LNCAP (cell line): ENCODE measurements around the gene SERPINB4.

Source experiments
- CTCF ChIP-seq: fragments of 450-650 bp; IDR thresholded peaks from 2 replicates; pipeline ENCODE4 v1.5.1; 2017; ENCODE audit warnings: mild to moderate bottlenecking

SERPINB4 gene

GRCh38 chr18:63637703-63638102 lies 6.4 kb downstream of the SERPINB4 start:
- TF ChIP-seq CTCF, result no peak

- no peak for TF ChIP-seq CTCF
Measured at GRCh38 chr18:63627819-63628218, 16.2 kb downstream of the SERPINB4 start.

DNA sequence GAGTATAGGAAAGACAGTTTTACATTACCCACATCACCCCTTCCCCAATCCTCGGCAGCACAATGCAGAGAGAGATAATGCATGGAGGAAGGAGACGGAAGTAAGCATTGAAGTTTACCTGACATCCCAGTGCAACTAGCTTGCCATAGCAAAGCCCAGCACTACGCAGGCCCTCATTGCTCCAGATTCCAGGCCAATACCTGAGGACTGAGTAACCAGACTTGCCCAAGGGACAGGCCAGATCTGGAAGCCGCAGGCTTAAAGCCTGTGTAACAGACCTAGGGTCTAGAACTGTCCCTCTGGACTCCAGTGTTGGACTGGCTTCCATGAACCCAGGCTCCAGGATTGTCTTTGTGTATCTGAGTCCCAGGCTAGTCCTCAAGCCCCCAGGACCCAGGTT lies 17.6 kb downstream of the SERPINB4 start:
- TF ChIP-seq CTCF, result no peak

DNA sequence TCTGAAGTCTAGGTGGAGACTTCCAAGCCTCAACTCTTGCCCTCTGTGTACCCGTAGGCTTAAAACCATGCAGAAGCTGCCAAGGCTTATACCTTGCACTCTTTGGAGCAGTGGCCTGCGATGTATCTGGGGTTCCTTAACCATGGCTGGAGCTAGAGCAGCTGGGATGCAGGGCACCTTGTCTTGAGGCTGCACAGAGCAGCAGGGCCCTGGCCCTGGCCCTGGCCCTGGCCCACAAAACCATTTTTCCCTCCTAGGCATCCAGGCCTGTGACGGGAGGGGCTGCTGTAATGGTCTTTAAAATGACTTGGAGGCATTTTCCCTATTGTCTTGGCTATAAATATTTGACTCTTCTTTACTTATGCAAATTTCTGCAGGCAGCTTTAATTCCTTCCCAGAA lies 19.2 kb downstream of the SERPINB4 start:
- TF ChIP-seq CTCF, result no peak

DNA sequence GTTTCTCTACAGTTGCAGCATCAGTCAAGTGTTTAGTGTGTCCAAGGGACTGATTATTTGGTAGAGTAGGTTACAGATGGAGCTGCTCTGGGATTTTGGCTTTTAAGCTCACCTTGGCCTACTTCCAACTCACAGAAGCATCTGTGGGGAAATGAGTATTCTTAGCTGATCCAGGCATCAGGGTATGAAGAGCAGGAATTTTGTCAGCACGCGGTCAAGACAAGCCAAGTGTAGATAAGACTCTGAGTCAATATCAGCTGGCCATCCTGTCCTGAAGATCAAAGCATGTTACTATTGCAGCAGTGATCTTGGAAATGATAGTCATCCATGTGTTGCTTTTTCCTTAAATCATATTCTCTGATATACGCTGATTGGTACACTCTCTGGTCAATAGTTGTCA lies 24.4 kb downstream of the SERPINB4 start:
- no peak for TF ChIP-seq CTCF

DNA sequence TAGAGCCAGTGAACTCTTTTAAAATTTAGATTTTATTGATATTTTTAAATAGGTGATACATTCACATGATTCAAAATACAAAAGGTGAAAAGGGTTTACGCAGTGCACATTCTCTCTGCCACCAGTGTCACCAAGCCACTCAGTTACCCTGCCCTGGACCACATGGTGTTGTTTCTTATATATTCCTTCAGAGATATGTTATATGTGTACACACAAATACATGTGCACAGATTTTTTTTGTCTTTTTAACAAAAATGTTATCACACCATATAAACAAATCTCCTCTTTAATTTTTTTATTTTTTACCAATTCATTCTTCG lies 26.2 kb downstream of the SERPINB4 start:
- no peak for TF ChIP-seq CTCF

DNA sequence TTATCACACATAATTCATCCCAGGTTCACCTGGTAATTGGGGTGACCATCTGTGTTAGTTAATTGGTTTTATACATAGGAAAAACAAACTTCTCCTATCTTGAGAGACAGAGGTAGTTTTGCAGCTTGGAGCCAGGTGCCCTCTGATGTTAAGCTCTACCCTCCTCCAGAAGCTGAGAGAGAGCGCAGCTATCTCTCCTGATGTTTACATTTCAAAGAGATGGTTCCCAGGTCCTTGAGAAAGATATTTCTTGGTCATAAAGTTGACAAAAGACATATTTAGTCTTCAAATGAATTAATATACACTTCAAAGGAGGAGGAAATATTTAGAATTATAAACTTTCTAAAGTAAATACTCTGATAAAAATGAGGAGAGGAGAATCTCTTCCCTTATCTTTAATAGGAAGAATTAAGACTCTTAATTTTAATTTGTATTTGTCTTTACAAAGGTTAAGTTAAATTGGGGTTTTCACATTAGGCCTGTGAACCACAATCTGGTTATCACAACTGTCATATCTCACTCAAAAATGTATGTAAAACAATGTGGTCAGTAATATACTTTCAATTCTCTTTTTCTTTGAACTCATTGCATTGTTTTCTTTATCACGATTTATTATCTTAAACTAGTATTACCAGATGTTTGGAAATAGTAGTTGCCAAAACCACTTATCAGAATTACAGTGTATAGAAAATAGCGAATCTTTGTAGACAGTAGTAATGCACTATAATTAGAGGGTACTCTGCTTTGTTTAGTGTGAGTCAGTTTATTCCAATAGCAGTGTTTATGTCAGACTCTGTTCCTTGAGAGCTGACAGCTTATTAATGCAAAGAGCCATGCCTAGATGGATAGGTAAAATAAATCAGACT lies 26.8 kb downstream of the SERPINB4 start:
- TF ChIP-seq CTCF, result no peak

DNA sequence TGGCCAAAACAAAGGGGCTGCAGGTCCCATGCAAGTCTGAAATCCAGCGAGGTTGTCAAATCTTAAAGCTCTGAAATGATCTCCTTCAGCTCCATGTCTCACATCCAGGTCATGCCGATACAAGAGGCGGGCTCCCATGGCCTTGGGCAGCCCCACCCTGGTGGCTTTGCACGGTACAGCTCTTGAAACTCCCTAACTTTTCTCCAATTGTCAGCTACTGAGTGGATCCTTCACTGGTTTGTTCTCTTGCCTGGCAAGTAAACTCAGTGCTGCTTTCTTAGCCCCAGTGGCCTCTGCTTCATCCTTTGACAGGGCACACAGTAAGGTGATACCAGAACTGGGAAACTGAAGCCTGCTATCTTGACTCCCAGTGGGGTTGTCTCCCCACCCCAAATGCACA lies 30.6 kb downstream of the SERPINB4 start:
- no peak for TF ChIP-seq CTCF
